NCI-H460 (cell line): ENCODE data around the gene SLC12A3. TPM values are rescaled to one million over a fixed set of nuclear protein-coding genes. Genes with fewer than 3 reads are reported as not detected.

ENCODE experiments used
- DNase-seq: peaks from one replicate; pipeline ENCODE4 v3.0.0-alpha.2; 2016; ENCODE audit warnings: low read depth; ENCODE audit errors: extremely low read depth
- total RNA-seq: library from RNA; depleted of rRNA; stranded (reverse); fragments of >200 nt; shearing (Covaris generic); gene quantifications from 2 replicates; pipeline ENCODE4 v1.2.3, GENCODE V29; 2014

SLC12A3 gene
- total RNA-seq, 1 experiment from 2014 or later, result not detected

DNA sequence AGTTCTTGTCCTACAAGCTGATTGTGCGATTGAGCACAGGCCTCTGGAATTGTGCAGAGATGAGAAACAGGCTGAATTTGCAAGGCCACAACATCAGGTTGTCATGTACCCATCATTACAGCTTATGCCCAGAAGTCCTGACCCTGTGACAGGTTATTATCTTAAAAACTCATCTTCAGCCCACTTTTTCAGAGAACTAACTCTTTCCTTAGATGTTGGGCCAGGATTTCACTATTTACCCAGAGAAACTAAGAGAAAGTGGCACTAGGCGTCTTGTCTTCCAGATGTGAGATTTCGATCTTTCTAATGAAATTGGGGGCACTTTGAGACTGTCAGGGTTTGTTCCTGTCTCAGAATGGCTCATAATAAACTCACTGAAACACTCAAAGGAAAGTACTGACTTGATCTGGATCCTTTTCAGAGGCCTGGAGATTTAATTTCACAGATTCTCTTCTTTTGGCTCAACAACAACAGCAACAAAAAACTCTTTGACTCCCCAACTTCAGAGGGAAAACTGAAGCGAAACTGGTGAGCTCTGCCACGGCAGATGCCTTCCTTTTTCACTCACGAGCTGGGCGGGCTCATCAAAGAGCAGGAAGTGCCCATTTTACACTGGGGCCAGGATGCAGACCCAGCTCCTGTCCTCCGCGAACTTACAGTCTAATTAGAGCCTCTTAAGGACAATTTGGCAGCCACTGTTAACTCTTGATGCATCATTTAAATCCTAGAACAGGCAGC is 17.7 kb upstream of the SLC12A3 start:
- DNase-seq, result no peak

DNA sequence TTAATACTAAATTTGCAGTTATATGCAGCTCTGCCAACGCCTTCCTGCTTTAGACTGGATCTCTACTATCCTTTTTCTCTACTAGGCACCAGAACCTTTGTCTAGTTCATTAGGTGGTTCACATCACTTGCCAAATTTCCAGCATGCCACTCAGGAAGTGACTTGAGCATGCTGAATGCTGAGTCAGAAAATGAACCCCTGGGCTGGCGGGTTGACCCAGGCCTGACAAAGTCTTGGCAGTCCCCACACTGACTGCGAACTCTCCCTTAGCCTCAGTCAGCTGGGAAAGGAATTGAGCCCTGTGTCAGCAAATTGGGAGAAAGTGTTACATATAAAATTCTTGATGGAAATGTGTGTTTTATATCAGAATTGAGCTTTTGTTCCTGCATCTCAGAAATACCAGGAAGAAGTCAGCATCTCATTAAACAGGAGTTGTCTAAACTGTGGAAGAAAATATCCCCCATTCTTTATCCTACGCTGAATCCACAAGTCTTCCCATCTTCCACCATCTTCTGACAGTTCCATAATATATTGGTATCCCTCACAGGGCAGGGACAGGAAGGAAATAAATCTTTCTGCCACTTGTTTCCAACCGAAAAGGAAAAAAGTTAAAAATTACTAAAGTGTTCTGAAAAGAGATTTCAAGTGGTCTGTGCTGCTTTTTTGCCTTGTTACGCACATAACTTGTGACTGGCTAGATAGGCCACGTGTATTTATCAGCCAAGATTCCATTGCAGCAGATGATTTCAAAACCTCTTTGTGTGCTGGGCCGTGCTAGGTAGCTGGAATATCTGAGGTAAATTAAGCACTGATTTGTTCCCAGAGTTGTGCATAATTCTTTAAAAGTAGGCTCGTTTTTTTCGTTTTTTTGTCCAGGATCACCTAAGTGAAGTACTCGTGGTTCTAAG is 16.7 kb upstream of the SLC12A3 start:
- DNase-seq, result no peak

DNA sequence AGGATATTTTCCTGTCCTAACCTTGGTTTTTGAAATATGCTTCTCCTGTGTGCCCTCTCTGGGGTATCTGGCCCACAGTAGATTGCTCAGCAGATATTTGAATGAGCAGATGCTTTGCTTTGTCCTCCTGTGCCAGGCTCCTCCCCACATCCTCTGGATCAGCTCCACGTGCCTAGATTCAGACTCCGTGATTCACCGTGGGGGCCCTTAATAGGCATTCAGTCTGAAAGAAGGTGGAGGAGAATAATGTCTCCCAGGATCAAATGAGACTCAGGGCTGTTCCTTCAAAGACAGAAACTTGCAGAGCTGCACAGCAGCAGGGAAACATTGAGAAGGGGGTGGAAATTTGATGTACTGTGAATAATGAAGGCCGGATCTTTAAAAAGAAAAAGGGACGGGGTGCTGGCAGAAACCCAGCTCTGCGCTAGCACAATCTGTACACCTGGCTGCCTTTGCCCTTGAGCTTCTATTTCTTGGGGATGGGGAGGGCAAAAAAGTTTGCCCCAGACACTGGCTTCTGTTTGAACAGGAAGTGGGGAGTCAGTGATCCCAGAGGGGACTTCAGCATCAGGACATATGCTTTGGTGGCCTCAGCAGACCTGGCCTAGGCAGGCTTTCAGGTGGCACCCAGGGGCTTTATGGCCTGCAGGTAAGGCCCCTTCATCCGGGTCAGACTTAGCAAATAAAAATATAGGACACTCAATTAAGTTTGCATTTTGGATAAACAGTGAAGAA is 15.9 kb upstream of the SLC12A3 start:
- DNase-seq, result no peak

DNA sequence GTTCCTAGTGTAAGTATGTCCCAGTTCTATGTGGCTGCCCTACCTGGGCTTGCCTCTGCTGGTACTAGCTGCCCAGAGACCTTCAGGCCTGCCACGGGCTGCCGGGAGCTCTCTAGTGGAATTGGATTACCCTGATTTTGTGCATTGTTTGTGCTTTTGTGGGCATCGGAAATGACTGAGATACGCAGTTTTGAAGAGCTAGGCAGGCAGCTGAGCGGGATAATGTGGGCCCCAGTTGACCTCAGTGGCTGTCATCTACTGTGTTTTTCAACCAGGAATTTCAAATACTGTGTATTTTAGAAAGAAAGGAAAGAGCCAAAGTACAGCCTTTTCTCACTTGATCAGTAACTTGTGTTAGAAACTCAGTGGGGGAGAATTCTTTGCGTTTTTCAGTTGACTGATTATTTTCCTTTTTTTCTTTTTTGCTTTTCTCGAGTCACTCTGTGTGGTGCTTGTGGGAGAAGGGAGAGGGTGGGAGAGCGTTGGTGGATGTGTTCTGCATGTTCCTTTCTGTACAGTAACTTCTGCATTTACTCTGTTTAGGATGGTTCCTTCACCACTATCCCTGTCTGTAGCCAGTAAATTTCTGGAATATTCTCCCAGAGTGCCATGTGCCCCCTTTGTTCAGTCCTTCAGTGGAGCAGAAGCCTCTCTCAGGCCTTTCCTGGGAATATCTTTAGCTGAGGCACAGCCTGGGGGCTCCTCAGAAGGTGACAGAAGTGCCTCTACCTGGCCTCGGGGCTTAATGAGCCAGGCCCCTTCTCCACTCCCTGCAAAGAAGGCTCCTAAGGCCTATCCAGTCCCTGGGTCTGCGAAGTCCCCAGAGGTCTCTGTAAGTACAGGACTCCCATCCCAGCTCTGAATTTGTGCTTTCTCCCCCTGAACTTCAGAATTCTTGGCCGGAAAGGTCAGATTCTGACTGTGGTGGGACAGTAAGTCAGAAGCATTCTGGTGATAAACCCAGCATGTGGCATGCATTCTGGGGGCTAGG is 15.0 kb upstream of the SLC12A3 start:
- no peak for DNase-seq

DNA sequence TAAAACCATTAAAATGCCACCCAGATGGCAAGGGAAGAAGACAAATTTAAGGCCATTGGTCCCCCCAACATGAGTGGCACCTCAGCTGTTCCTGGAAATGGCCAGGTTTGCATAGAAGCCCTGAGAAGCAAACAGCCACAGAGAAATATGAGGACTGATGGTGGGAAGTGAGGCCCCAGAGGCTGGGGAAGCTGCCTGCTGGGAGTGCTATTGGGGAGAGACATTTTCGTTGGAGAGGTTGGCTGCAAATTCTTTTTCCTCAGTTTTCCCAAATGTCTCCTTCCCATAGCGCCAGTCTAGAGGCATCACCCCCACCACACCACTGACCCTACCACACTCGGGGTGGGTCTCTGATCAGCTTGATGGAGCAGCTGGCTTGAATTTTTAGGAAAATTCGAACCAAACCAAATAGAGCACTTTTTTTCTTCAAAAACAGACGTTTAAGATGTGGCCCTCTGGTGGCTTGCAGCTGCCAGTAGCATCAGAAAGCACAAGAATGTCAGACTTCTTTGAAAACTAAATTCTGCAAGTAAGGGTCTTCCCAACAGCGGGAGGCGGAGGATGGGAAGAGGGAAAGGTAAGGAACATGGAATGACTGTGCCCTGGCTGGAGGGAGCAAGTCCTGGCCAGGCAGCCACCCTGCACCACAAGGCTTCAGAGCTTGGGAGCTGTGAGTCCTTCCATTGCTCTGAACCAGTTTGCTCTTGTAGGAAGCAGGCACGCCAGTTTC is 13.2 kb upstream of the SLC12A3 start:
- DNase-seq, result no peak

DNA sequence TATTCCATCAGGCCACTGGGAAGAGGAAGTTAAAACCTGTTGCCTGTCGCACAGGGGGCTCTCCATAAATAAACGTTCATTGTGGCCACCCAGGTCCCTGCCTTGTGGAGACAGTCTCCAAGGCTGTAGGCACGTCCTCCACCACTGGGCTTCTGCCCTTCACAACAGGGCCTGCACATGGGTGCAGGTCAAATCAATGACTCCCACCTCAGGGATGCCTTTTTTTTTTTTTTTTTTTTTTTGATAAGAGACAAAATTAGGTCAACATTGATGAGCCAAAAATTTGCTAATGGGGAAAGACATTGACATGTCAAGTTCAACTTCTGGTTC is 12.6 kb upstream of the SLC12A3 start:
- DNase-seq, result no peak

DNA sequence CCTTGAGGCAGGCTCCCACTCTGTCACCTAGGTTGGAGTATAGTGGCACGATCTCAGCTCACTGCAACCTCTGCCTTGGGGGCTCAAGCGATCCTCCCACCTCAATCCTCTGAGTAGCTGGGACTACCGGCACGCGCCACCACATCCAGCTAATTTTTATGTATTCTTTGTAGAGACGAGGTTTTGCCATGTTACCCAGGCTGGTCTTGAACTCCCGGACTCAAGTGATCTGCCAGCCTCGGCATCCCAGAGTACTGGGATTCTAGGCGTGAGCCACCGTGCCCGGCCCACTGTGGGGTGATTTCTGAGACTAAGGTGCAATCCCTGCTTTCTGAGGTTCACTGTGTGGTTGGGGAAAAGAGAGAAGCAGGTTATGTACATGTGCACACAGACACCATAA is 12.0 kb upstream of the SLC12A3 start:
- DNase-seq, result no peak

DNA sequence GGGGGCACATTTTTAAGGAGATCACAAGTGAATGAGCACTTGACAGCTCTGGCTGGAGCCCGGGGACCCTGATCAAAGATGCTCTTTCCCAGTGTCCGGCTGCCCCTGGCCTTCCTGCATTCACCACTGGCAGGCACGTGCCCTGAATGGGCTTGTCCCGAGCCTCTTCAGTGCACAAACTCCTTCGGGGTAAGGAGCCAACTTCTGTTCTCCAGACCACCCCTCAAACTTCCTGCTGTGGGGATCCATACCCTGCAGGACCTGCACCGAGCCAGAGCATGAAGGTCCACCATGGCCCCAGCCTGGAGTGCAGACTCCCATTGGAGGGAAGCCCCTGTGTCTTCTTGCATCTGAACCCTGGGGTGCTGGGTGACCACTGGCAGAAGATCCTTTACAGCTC is 9.8 kb upstream of the SLC12A3 start:
- DNase-seq, result no peak

DNA sequence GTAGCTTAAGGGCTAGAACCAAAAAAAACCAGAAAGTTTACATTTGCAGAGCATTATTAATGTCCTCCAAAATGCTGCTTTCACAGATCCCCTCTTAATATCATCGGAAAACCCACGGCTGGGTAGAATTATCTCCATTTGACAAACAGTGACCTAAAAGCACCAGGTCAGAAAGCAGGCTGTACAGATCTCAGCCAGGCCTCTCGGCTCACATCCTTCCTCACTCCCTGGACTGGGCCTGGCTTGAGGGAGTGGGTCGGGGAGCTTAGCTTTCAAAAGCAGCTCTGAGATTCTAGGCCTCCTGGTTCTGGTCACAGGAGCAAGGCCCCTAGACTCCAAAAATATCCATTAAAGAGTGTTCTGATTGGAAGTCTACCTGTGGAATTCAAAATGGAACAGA is 9.1 kb upstream of the SLC12A3 start:
- DNase-seq, result no peak

DNA sequence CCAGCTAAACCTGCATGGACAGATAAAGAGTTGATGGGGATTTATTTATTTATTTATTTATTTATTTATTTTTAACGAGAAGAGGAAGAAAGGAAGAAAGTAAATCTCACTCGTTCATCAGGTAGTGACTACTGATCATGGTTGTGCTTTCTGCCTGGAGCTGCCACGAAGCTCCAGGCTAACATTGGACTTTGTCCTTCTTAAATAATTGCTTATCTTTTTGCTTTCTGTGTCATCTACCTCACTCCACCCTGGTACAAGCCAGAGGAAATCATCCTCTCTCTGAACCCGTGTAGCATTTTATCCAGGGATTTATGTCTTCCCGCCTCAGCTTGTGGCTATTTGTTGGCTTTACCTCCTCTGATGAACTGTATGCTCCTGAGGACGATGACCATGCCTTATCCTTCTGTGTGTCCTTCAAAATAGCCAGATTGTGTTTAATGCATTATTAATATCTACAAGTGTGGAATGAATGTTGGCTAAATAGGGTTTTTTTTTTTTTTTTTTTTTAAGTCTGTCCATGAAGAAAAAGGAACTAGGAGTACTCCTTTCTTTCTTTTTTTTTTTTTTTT is 8.0 kb upstream of the SLC12A3 start:
- DNase-seq, result no peak

DNA sequence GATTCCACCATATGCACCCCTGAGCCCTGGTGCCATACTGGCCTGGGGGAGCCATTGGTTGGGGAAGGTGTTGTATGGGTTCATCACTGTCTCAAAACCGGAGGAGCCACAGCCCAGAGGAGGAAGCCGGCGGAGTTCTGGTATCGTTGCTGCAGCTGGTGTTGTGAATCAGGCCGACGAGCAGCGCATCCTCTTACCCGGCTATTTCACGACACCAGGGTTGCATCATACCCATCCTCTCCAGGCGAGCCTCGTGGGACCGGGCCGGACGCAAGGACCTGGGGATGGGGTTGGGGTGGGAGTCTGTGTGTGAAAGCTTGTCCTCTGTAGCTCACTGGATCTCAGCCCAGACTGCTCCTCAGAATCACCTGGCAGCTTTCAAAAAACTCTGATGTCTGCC is 6.6 kb upstream of the SLC12A3 start:
- no peak for DNase-seq

DNA sequence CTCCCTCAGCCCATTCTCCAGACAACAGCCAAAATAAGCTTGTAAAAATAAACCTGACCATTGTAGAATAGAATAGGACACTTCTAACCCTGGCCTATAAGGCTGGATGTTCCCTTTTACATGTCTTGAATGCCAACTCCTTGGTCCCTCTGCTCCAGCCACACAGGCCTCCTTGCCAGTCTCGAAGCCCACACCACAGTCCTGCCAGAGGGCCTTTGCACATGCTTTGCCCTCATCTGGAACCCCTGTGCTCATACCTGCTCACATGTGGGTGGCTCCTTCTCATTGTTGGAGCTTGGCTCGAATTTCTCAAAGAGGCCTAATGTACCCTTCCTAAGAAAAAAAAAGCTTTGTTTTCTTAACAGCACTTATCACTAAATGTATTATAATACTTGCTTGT is 5.4 kb upstream of the SLC12A3 start:
- no peak for DNase-seq

DNA sequence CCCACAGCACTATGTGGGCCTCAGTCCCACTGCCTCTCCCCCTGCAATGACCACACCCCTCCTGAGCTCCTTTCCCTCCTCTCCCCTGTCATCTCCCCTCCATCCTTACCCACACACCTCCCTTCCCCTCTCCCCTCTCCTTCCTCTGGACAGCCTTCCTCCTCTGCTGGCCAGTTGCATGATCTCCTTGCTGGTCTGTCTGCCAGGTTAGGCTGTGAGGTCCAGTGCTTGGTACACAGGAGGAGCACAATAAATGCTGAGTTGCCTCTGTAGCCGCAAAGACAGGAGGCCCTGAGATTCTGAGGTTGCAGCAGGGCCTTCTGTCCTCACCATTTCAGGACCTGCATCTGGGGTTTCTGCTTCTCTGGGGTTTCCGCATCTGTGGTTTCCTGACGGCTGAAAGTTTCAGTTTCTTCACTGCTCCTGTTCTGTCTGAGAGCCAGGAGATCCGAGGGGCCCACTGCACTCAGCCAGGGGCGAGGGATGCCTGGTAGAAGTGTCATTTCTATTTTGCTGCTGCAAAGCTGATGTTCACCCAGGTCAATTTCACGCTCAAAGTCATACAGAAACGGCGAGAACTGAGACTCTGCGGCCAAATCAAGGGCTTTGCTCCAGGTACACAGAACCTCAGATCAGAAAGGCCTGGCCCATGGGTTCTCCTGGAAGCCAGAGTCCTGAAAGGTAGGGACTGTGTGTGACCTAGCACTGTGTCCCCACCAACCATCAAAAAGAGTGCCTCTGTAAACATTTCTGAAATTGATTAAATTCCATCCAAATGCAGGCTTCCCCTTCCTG is 4.6 kb upstream of the SLC12A3 start:
- DNase-seq, result no peak

DNA sequence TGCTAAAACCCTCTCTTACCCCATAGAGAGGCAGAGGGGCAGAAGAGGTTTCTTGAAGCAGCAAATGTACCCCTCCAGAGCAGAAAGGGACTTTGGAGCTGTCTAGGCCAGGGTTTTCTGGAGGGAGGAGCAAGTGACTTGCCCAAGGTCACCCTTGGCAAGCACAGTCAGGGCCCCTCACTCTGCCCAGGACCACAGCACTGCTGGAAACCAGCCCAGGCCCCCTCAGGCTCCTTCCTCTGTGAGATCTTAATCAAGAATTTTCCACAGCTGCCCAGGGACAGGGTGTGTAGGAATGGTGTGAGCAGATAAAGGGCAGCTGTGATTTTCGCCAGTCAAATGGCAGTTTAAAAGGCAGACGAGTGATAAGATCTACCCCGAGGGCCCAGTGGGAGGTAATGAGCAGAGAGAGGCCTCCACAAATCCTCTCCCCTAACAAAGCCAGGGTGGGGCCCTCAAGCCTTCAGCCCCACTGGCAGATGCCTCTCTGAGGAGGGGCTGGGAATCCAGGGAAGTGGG is 3.9 kb upstream of the SLC12A3 start:
- no peak for DNase-seq

DNA sequence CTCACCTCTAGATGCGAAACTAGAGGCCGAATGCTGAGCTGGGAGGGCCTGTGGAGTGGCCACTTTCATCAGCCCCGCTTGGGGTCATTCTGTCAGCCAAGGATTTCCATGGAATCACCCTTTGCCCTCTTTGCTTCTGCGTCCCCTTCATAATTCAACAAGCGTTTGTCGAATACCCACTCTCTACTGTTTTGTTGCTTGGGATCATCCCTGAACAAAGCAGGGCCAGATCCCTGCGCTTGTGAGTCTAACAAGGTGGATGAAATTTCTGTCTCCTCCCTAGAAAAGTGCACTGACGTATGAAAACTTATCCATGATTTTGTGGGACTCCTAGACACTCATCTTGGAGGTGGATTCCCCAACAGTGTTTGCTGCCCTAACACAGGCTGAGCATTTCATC is 3.3 kb upstream of the SLC12A3 start:
- no peak for DNase-seq

DNA sequence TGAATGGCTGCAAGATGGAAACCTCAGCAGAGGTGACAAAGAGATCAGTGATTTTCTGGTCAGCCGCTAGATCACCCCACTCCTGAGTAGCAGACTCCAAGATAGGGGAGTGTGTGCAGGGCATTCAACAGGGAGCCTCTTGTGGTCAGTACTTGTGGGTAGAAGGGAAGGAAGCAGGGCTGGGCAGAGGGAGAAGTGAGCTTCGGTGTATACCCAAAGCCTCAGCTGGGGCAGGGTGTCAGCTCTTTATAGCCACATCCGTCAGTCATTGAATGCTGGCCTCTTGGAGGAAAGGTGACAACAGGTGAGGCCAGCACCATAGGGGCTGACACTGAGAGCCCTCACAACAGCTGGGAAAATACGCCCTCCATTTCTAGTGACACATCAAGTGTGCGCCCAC is 2.2 kb upstream of the SLC12A3 start:
- DNase-seq, result no peak

DNA sequence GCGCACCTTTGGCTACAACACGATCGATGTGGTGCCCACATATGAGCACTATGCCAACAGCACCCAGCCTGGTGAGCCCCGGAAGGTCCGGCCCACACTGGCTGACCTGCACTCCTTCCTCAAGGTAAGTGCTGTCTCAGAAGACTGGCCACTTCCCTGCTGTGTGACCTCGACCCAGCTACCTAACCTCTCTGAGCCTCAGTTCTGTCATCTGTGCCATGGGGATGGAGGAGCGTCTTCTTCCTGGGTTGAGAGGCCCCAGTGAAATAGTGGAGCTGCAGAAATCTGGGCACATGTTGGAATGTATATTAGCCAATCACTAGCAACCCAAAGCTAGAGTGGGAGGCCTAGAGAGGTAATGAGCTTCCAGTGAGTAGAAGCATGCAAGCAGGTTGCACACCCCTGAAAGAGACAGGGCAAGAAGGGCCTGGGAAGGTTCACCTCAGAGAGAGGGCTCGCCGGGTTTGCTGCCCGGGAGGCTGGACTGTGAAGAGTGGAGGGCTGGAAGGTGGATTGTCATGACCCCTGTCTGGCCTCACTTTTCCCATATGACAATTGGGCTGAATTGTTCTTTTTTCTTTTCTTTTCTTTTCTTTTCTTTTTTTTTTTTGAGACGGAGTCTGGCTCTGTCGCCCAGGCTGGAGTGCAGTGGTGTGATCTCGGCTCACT is 521 bp downstream of the SLC12A3 start:
- no peak for DNase-seq
